Esophagus squamous epithelium (tissue), 4 donors: Measurements from ENCODE around the gene DLEC1.

Experiments
- CTCF ChIP-seq, 6 experiments: fragments of 450-650 bp in 4 of 6; fragments of 200-600 bp in 2 of 6; sonication (generic) in 2 of 6; IDR thresholded peaks; one replicate each; pipeline ENCODE4 v1.5.1; 2016 to 2019; ENCODE audit warnings: antibody characterized with exemption in 6 of 6, mild to moderate bottlenecking in 4 of 6, moderate library complexity in 4 of 6
- POLR2A ChIP-seq, 4 donors: fragments of 450-650 bp; IDR thresholded peaks; one replicate each; pipeline ENCODE4 v1.6.1; 2017; ENCODE audit warnings: antibody characterized with exemption in 4 of 4, mild to moderate bottlenecking in 4 of 4, moderate library complexity in 3 of 4

- TF ChIP-seq CTCF (IDR thresholded peaks at IDR 0.05) (no peak), POLR2A (IDR thresholded peaks at IDR 0.05) (peak in 2 of 4 donors; percentile 44 to 85)
Observed at GRCh38 chr3:38138349-38139190, 99.6 kb downstream of the DLEC1 start, which contains the start of gene MYD88.
